ENCODE measurements around the gene CNTNAP3B.
"Not testable (repeated sequence)": the region's sequence is repeated elsewhere in the genome, so short reads cannot be mapped to it uniquely, and the experiment has no call there.

Gene CNTNAP3B

GRCh38 chr9:41977965-41978600 is 151.1 kb downstream of the CNTNAP3B start:
- DNase-seq (ENCODE audit: low spot score): not testable (repeated sequence)

- not testable (repeated sequence) for DNase-seq (ENCODE audit: low spot score)
Measured at GRCh38 chr9:41974906-41975305, 154.3 kb downstream of the CNTNAP3B start.

- DNase-seq (ENCODE audit: low spot score): not testable (repeated sequence)
Measured at GRCh38 chr9:41953007-41953406, 176.2 kb downstream of the CNTNAP3B start.

- not testable (repeated sequence) for DNase-seq (ENCODE audit: low spot score)
Measured at GRCh38 chr9:41941738-41942137, 187.5 kb downstream of the CNTNAP3B start.

- DNase-seq (ENCODE audit: low spot score): not testable (repeated sequence)
Measured at GRCh38 chr9:41938143-41938542, 191.1 kb downstream of the CNTNAP3B start.

- DNase-seq (ENCODE audit: low spot score): not testable (repeated sequence)
Measured at GRCh38 chr9:41935727-41936126, 193.5 kb downstream of the CNTNAP3B start.

GRCh38 chr9:41929172-41929571 is 200.1 kb downstream of the CNTNAP3B start:
- not testable (repeated sequence) for DNase-seq (ENCODE audit: low spot score)

- not testable (repeated sequence) for DNase-seq (ENCODE audit: low spot score)
Measured at GRCh38 chr9:41917374-41917773, 211.9 kb downstream of the CNTNAP3B start.

- DNase-seq (ENCODE audit: low spot score): not testable (repeated sequence)
Measured at GRCh38 chr9:41905488-41905887, 223.7 kb downstream of the CNTNAP3B start.

- DNase-seq (ENCODE audit: low spot score): not testable (repeated sequence)
Measured at GRCh38 chr9:41902762-41903161, 226.5 kb downstream of the CNTNAP3B start.

- DNase-seq (ENCODE audit: low spot score): not testable (repeated sequence)
Measured at GRCh38 chr9:41898720-41899343, 230.4 kb downstream of the CNTNAP3B start.

GRCh38 chr9:41874557-41874956 is 254.7 kb downstream of the CNTNAP3B start:
- not testable (repeated sequence) for DNase-seq (ENCODE audit: low spot score)

GRCh38 chr9:41855422-41855821 is 273.8 kb downstream of the CNTNAP3B start:
- DNase-seq (ENCODE audit: low spot score): not testable (repeated sequence)

- not testable (repeated sequence) for DNase-seq (ENCODE audit: low spot score)
Measured at GRCh38 chr9:41851848-41852740, 277.1 kb downstream of the CNTNAP3B start.

GRCh38 chr9:41847829-41848228 is 281.4 kb downstream of the CNTNAP3B start:
- DNase-seq (ENCODE audit: low spot score): not testable (repeated sequence)

All from CD4-positive, alpha-beta T cell treated with Interleukin-6 at 100 ng/mL for 8 hours (primary cell).